NCI-H345 (cell line): Measurements from ENCODE around the gene C1orf21.

ENCODE experiments used
- DNase-seq: peaks from one replicate; lab custom pipeline; 2025; lab: John Stamatoyannopoulos, UW

C1orf21 gene

GRCh38 chr1:184447651-184448185 is 60.9 kb downstream of the C1orf21 start:
- no peak for DNase-seq

GRCh38 chr1:184449916-184450315 is 63.1 kb downstream of the C1orf21 start:
- no peak for DNase-seq

- no peak for DNase-seq
These were observed 69.0 kb downstream of the C1orf21 start for GRCh38 chr1:184455786-184456185.

- no peak for DNase-seq
These were observed 69.4 kb downstream of the C1orf21 start for GRCh38 chr1:184456189-184456588.

- peak; percentile 10 for DNase-seq
These were observed 70.7 kb downstream of the C1orf21 start for GRCh38 chr1:184457500-184457899.

- no peak for DNase-seq
These were observed 74.5 kb downstream of the C1orf21 start for GRCh38 chr1:184461321-184461720.

- no peak for DNase-seq
These were observed 75.3 kb downstream of the C1orf21 start for GRCh38 chr1:184462155-184462554.

GRCh38 chr1:184462990-184463389 is 76.2 kb downstream of the C1orf21 start:
- no peak for DNase-seq

GRCh38 chr1:184463680-184464079 is 76.9 kb downstream of the C1orf21 start:
- DNase-seq, result no peak

- DNase-seq, result no peak
These were observed 77.9 kb downstream of the C1orf21 start for GRCh38 chr1:184464757-184465156.

- DNase-seq, result no peak
These were observed 78.8 kb downstream of the C1orf21 start for GRCh38 chr1:184465489-184466146.

- no peak for DNase-seq
These were observed 80.5 kb downstream of the C1orf21 start for GRCh38 chr1:184467295-184467694.

- no peak for DNase-seq
These were observed 82.6 kb downstream of the C1orf21 start for GRCh38 chr1:184469396-184469795.

GRCh38 chr1:184471686-184472085 is 84.9 kb downstream of the C1orf21 start:
- DNase-seq, result no peak

GRCh38 chr1:184472136-184472535 is 85.3 kb downstream of the C1orf21 start:
- DNase-seq, result no peak

- no peak for DNase-seq
These were observed 86.5 kb downstream of the C1orf21 start for GRCh38 chr1:184473176-184473966.

GRCh38 chr1:184476187-184476586 is 89.4 kb downstream of the C1orf21 start:
- no peak for DNase-seq

- no peak for DNase-seq
These were observed 92.8 kb downstream of the C1orf21 start for GRCh38 chr1:184479435-184480167.

GRCh38 chr1:184480736-184481135 is 93.9 kb downstream of the C1orf21 start:
- no peak for DNase-seq

GRCh38 chr1:184482136-184482535 is 95.3 kb downstream of the C1orf21 start:
- DNase-seq, result no peak

GRCh38 chr1:184483101-184483683 is 96.4 kb downstream of the C1orf21 start:
- DNase-seq, result no peak
